Neural progenitor cell (in vitro differentiated cells): ENCODE results near the gene FAM110A. TPM values are rescaled to one million over a fixed set of nuclear protein-coding genes. Genes with fewer than 3 reads are reported as not detected.
A peak's percentile ranks its signal among the peaks of the same experiment; 100 is the strongest.
"Not testable (repeated sequence)": the region's sequence is repeated elsewhere in the genome, so short reads cannot be mapped to it uniquely, and the experiment has no call there.

Experiments used
- DNase-seq: peaks from one replicate; pipeline ENCODE4 v3.0.0-alpha.2; 2016; ENCODE audit warnings: low spot score
- H2AFZ ChIP-seq: fragments of 200-600 bp; sonication (generic); replicated peaks from 2 replicates; pipeline ENCODE4 v1.6.1; 2016; ENCODE audit warnings: antibody characterized with exemption
- H3F3A ChIP-seq: fragments of 200-600 bp; sonication (generic); 2 replicates; pipeline ENCODE4 v1.6.1; 2016; ENCODE audit warnings: antibody characterized with exemption, low read depth
- H3K27ac ChIP-seq: fragments of 200-600 bp; sonication (generic); 2 replicates; pipeline ENCODE4 v1.5.1; 2016; ENCODE audit warnings: mild to moderate bottlenecking
- H3K27me3 ChIP-seq: fragments of 200-600 bp; sonication (generic); 2 replicates; pipeline ENCODE4 v1.6.1; 2016; ENCODE audit warnings: mild to moderate bottlenecking, moderate library complexity
- H3K36me3 ChIP-seq: fragments of 200-600 bp; sonication (generic); 2 replicates; pipeline ENCODE4 v1.5.1; 2016
- H3K4me1 ChIP-seq: fragments of 200-600 bp; sonication (generic); 2 replicates; pipeline ENCODE4 v1.6.1; 2016; ENCODE audit warnings: mixed run types
- H3K4me2 ChIP-seq: fragments of 200-600 bp; sonication (generic); 2 replicates; pipeline ENCODE4 v1.6.1; 2016
- H3K4me3 ChIP-seq: fragments of 200-600 bp; sonication (generic); 2 replicates; pipeline ENCODE4 v1.5.1; 2016
- H3K79me2 ChIP-seq: fragments of 200-600 bp; sonication (generic); 2 replicates; pipeline ENCODE4 v1.6.1; 2016; ENCODE audit warnings: low read depth
- H3K9ac ChIP-seq: fragments of 200-600 bp; sonication (generic); 2 replicates; pipeline ENCODE4 v1.6.1; 2016
- H3K9me3 ChIP-seq: fragments of 200-600 bp; sonication (generic); 2 replicates; pipeline ENCODE4 v1.5.1; 2016; ENCODE audit warnings: low read depth
- H4K20me1 ChIP-seq: fragments of 200-600 bp; sonication (generic); 2 replicates; pipeline ENCODE4 v1.6.1; 2016; ENCODE audit warnings: low read depth
- H3K27ac Mint-ChIP-seq: 3 replicates; pipeline ENCODE4 v1.8.0; 2021; ENCODE audit warnings: mixed read lengths
- H3K27me3 Mint-ChIP-seq: 2 replicates; pipeline ENCODE4 v1.8.0; 2022; ENCODE audit warnings: low read depth, mild to moderate bottlenecking, inconsistent platforms, moderate library complexity, mixed read lengths; ENCODE audit not compliant: insufficient read depth
- H3K36me3 Mint-ChIP-seq: 3 replicates; pipeline ENCODE4 v1.8.0; 2021; ENCODE audit warnings: mixed read lengths
- H3K4me1 Mint-ChIP-seq: 3 replicates; pipeline ENCODE4 v1.8.0; 2021; ENCODE audit warnings: mixed read lengths
- H3K4me3 Mint-ChIP-seq: 3 replicates; pipeline ENCODE4 v1.8.0; 2021; ENCODE audit warnings: mild to moderate bottlenecking, moderate library complexity, mixed read lengths
- H3K9me3 Mint-ChIP-seq: 3 replicates; pipeline ENCODE4 v1.8.0; 2020; ENCODE audit warnings: mixed read lengths
- EZH2 ChIP-seq: fragments of 200-600 bp; sonication (generic); IDR thresholded peaks from 2 replicates; pipeline ENCODE4 v1.6.1; 2017; ENCODE audit warnings: antibody characterized with exemption, mild to moderate bottlenecking, moderate library complexity
- EZH2phosphoT487 ChIP-seq: fragments of 200-600 bp; sonication (generic); IDR thresholded peaks from 2 replicates; pipeline ENCODE4 v1.6.1; 2017; ENCODE audit warnings: antibody characterized with exemption
- total RNA-seq: library from RNA; depleted of rRNA; stranded (reverse); fragments of >200 nt; gene quantifications from 2 replicates; pipeline ENCODE4 v1.2.3, GENCODE V29; 2015; ENCODE audit warnings: low replicate concordance
- TF ChIP-seq, protein P1 (sequence below): fragments of 200-600 bp; sonication (generic); IDR thresholded peaks from 2 replicates; pipeline ENCODE4 v1.5.1; 2017; ENCODE audit warnings: antibody characterized with exemption, mild to moderate bottlenecking

The FAM110A gene
- total RNA-seq, 1 donor from 2014 or later = 2.9 TPM

DNA sequence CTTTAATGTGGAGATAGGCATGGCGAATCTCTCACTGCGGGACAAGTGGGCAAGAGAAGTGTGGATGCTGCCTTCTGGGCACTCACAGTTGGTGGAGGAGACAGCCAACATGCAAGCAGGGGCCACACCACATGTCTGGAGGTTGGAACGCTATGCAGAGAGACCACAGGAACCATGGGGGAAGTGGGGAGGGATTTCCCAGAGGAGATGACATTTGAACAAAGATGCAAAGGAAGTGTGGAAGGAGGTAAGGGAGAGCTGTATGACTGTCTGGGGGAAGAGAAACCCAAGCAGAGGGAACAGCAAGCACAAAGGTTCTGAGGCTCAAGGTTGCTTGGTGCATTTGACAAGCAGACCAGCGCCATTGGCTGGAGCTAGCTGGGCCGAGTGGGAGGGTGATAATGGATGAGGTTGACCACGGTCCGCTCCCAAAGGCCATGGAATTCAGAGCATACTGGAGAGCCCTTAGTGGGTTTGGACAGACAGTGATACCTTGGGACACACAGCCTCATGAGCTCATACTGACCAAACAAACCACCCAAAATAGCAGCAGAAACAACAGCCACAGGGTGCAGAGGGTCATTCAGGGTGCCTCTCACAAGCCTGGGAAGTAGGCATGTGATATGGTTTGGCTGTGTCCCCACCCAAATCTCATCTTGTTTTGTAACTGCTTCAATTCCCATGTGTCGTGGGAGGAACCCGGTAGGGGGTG is 7.6 kb upstream of the FAM110A start:
- no peak overlapping the region for H3K27ac ChIP-seq
- H3K27ac Mint-ChIP-seq = peak overlapping the region; percentile 1
- no peak overlapping the region for H3K4me2 ChIP-seq
- H3K9ac ChIP-seq = no peak overlapping the region
- H3K4me1 ChIP-seq = no peaks in the 10 kb centered on the region
- H4K20me1 ChIP-seq = no peaks in the 10 kb centered on the region
- no peaks in the 10 kb centered on the region for H3K9me3 ChIP-seq
- peaks cover 9% of the 10 kb centered on the region for H3K27me3 Mint-ChIP-seq
- H3K79me2 ChIP-seq = no peaks in the 10 kb centered on the region
- no peak for DNase-seq
- no peak overlapping the region for H3K4me3 Mint-ChIP-seq
- H3K36me3 ChIP-seq = no peaks in the 10 kb centered on the region
- no peaks in the 10 kb centered on the region for H3K9me3 Mint-ChIP-seq
- H3K27me3 ChIP-seq = no peaks in the 10 kb centered on the region
- H3K4me3 ChIP-seq = no peak overlapping the region
- no peaks in the 10 kb centered on the region for H3K36me3 Mint-ChIP-seq
- TF ChIP-seq EZH2 (no peak), EZH2phosphoT487 (no peak)
- TF ChIP-seq, protein P1, sequence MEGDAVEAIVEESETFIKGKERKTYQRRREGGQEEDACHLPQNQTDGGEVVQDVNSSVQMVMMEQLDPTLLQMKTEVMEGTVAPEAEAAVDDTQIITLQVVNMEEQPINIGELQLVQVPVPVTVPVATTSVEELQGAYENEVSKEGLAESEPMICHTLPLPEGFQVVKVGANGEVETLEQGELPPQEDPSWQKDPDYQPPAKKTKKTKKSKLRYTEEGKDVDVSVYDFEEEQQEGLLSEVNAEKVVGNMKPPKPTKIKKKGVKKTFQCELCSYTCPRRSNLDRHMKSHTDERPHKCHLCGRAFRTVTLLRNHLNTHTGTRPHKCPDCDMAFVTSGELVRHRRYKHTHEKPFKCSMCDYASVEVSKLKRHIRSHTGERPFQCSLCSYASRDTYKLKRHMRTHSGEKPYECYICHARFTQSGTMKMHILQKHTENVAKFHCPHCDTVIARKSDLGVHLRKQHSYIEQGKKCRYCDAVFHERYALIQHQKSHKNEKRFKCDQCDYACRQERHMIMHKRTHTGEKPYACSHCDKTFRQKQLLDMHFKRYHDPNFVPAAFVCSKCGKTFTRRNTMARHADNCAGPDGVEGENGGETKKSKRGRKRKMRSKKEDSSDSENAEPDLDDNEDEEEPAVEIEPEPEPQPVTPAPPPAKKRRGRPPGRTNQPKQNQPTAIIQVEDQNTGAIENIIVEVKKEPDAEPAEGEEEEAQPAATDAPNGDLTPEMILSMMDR = no peak
- no peak overlapping the region for H2AFZ ChIP-seq
- H3K4me1 Mint-ChIP-seq = peaks cover 20% of the 10 kb centered on the region
- no peaks in the 10 kb centered on the region for H3F3A ChIP-seq

DNA sequence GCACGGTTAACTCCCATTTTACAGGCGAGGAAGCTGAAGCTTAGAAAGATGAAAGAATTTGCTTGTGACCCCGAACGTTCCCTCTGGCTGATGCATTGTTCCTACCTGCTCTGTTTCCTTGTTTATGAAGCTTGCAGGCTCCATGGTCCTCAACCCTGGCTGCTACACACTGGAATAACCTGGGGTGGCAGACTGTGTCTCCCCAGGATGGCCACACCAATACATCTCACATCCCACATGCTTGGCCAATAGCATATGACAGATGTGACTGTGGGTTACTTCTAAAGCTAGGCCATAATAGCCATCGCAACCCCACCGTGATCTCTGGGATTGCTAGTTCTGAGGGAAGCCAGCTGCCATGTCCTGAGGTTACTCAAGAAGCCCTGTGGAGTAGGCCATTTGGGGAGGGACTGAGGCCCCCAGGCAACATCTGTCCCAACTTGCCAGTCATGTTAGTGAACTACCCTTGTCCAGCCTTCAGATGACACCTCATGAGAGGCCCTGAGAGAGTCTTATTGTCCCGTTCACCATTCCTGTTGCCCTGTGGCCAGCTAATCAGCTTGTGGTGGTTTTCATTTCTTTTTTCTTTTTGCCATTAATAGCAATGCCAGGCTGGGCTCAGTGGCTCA is 6.7 kb upstream of the FAM110A start:
- TF ChIP-seq, protein P1 = no peak
- TF ChIP-seq EZH2phosphoT487 (no peak), EZH2 (no peak)
- H3K9me3 ChIP-seq = no peaks in the 10 kb centered on the region
- no peaks in the 10 kb centered on the region for H3F3A ChIP-seq
- no peaks in the 10 kb centered on the region for H3K79me2 ChIP-seq
- no peak overlapping the region for H3K4me2 ChIP-seq
- no peaks in the 10 kb centered on the region for H4K20me1 ChIP-seq
- H3K27ac Mint-ChIP-seq = no peak overlapping the region
- H3K27me3 Mint-ChIP-seq = peaks cover 9% of the 10 kb centered on the region
- no peak overlapping the region for H3K9ac ChIP-seq
- no peak overlapping the region for H3K4me3 Mint-ChIP-seq
- H3K4me1 Mint-ChIP-seq = peaks cover 11% of the 10 kb centered on the region
- no peak overlapping the region for H2AFZ ChIP-seq
- H3K36me3 ChIP-seq = no peaks in the 10 kb centered on the region
- H3K27me3 ChIP-seq = no peaks in the 10 kb centered on the region
- H3K9me3 Mint-ChIP-seq = no peaks in the 10 kb centered on the region
- DNase-seq = no peak
- no peak overlapping the region for H3K4me3 ChIP-seq
- H3K27ac ChIP-seq = no peak overlapping the region
- no peaks in the 10 kb centered on the region for H3K4me1 ChIP-seq
- no peaks in the 10 kb centered on the region for H3K36me3 Mint-ChIP-seq

DNA sequence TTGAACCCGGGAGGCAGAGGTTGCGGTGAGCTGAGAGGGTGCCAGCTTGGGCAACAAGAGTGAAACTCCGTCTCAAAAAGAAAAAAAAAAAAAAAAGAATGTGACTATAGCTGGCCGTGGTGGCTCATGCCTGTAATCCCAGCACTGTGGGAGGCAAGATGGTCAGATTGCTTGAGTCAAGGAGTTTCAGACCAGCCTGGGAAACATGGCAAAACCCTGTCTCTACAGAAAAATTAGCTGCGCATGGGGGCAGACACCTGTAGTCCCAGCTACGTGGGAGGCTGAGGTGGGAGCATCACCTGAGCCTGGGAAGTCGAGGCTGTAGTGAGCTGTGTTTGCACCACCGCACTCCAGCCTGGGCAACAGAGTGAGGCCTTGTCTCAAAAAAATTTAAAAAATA is 5.5 kb upstream of the FAM110A start:
- H3K4me3 ChIP-seq, H3K4me1 ChIP-seq, H3F3A ChIP-seq, H3K4me3 Mint-ChIP-seq, H3K36me3 ChIP-seq, H3K4me1 Mint-ChIP-seq, H3K4me2 ChIP-seq, H4K20me1 ChIP-seq, H3K27me3 Mint-ChIP-seq, H3K9me3 Mint-ChIP-seq, H3K79me2 ChIP-seq, H3K9me3 ChIP-seq, H3K36me3 Mint-ChIP-seq, H3K27ac ChIP-seq, H3K9ac ChIP-seq, H2AFZ ChIP-seq, DNase-seq, H3K27ac Mint-ChIP-seq, H3K27me3 ChIP-seq: not testable (repeated sequence)

DNA sequence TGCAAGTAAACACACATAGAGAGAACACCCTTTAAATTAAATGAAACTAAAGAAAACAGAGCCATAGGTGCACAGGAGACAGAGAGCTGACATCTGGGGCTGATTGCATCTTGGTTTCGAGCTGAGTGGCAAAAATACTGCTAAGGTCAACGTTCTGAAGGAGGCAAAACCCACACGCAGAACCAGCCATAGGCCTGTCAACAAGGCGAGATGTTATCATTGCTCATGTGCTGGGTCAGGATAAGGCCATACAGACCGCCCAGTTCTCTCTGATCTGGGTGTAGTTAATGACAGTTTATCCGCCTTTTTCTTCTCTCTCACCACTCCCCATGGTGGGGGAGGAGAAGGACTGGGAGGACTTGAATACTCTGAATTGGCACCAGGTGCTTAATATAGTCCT is 4.5 kb upstream of the FAM110A start:
- DNase-seq = no peak
- Histone ChIP-seq H4K20me1 (no peaks in the 10 kb centered on the region), H3K4me3 (no peak overlapping the region), H3K9me3 (no peaks in the 10 kb centered on the region), H3F3A (peaks cover 3% of the 10 kb centered on the region), H3K27ac (no peak overlapping the region), H2AFZ (no peak overlapping the region), H3K9ac (no peak overlapping the region), H3K27me3 (no peaks in the 10 kb centered on the region), H3K36me3 (no peaks in the 10 kb centered on the region), H3K4me2 (no peak overlapping the region), H3K4me1 (peaks cover 2% of the 10 kb centered on the region), H3K79me2 (no peaks in the 10 kb centered on the region)
- no peak for TF ChIP-seq EZH2
- no peak for TF ChIP-seq EZH2phosphoT487
- TF ChIP-seq, protein P1 = no peak
- Mint-ChIP-seq H3K36me3 (no peaks in the 10 kb centered on the region), H3K9me3 (no peaks in the 10 kb centered on the region), H3K4me1 (peaks cover 4% of the 10 kb centered on the region), H3K27ac (peak overlapping the region; percentile 74), H3K27me3 (peaks cover 6% of the 10 kb centered on the region), H3K4me3 (no peak overlapping the region)
